K562 (cell line): ENCODE measurements around the gene MTRF1L. TPM values are rescaled to one million over a fixed set of nuclear protein-coding genes. Genes with fewer than 3 reads are reported as not detected.

Experiments used
- ATAC-seq: fragments of 200-7000 bp; cut with Tn5 transposase; 3 replicates; pipeline ENCODE4 v1.9.1; 2020; ENCODE audit warnings: moderate library complexity
- BruUV-seq: library from RNA; stranded (reverse); fragments of 400-500 nt; replicated peaks from 2 replicates; lab custom pipeline; 2021; lab: Mats Ljungman, UMichigan
- CTCF ChIA-PET: fragments of 300-600 bp; formaldehyde crosslinking; extraction: SDS; loops from one replicate; lab custom pipeline; 2021; ENCODE audit warnings: low intra/inter-chr PET ratio; lab: Yijun Ruan, JAX
- POLR2A ChIA-PET: fragments of 300-600, 350-650 bp; sonication (Branson Sonifier 250); formaldehyde crosslinking; extraction: SDS; loops from one replicate; lab custom pipeline; 2021; ENCODE audit warnings: antibody characterized with exemption, inconsistent platforms; lab: Yijun Ruan, JAX
- DNase-seq, 4 experiments: peaks; one replicate each; pipeline versions ENCODE4 v3.0.0 to v3.0.0-alpha.2; 2011 to 2018; ENCODE audit warnings: low spot score in 3 of 4, mixed read lengths in 3 of 4; ENCODE audit errors: extremely low read depth in 1 of 4
- FAIRE-seq: peaks from 2 replicates; lab custom pipeline; 2011; peaks lifted over from hg19 to GRCh38; lab: Jason Lieb, UNC
- H2AFZ ChIP-seq: 2 replicates; pipeline ENCODE4 v1.6.0; 2011; ENCODE audit warnings: low read depth, low read length, control low read depth, inconsistent platforms
- H3K27ac ChIP-seq: fragments of 200-600 bp; 3 replicates; pipeline ENCODE4 v1.8.0; 2011; ENCODE audit warnings: low read depth, mild to moderate bottlenecking, control low read depth, inconsistent platforms, low read length, moderate library complexity, mixed read lengths; ENCODE audit errors: extremely low read depth
- H3K27me3 ChIP-seq, 2 experiments: fragments of 300-600 bp in 1 of 2; 2 replicates in 1 of 2; 3 replicates in 1 of 2; pipeline versions ENCODE4 v1.6.0 to v1.8.0; 2011; ENCODE audit warnings: inconsistent platforms in 2 of 2, low read length in 2 of 2, mild to moderate bottlenecking in 1 of 2, mixed read lengths in 1 of 2, moderate library complexity in 1 of 2; ENCODE audit not compliant: control insufficient read depth in 2 of 2, insufficient read depth in 2 of 2
- H3K36me3 ChIP-seq: fragments of 300-600 bp; 3 replicates; pipeline ENCODE4 v1.8.0; 2011; ENCODE audit warnings: mild to moderate bottlenecking, low read length, inconsistent platforms; ENCODE audit not compliant: control insufficient read depth, insufficient read depth
- H3K4me1 ChIP-seq, 2 experiments: fragments of 200-600 bp in 1 of 2; replicated peaks in 1 of 2; 2 replicates in 1 of 2; 3 replicates in 1 of 2; pipeline versions ENCODE4 v1.5.1 to v1.8.0; 2011; ENCODE audit warnings: inconsistent platforms in 2 of 2, low read length in 2 of 2, mild to moderate bottlenecking in 1 of 2, mixed read lengths in 1 of 2, moderate library complexity in 1 of 2; ENCODE audit not compliant: control insufficient read depth in 2 of 2, insufficient read depth in 2 of 2
- H3K4me2 ChIP-seq: 2 replicates; pipeline ENCODE4 v1.6.1; 2011; ENCODE audit warnings: low read length, control low read depth, inconsistent platforms, mixed read lengths; ENCODE audit not compliant: insufficient read depth
- H3K4me3 ChIP-seq: fragments of 200-600 bp; sonication (generic), shearing (Covaris generic); 2 replicates; pipeline ENCODE4 v1.5.1; 2016; ENCODE audit warnings: control low read depth, inconsistent platforms
- H3K79me2 ChIP-seq: fragments of 200-600 bp; 3 replicates; pipeline ENCODE4 v1.8.0; 2011; ENCODE audit warnings: low read length, inconsistent platforms; ENCODE audit not compliant: control insufficient read depth, insufficient read depth
- H3K9ac ChIP-seq, 2 experiments: 2 replicates each; pipeline versions ENCODE4 v1.6.0 to v1.6.1; 2011; ENCODE audit warnings: low read depth in 2 of 2, low read length in 2 of 2, control low read depth in 1 of 2, inconsistent platforms in 1 of 2, mild to moderate bottlenecking in 1 of 2, mixed read lengths in 1 of 2; ENCODE audit not compliant: insufficient read depth in 1 of 2
- H3K9me1 ChIP-seq: one replicate; pipeline ENCODE4 v1.6.0; 2011; ENCODE audit warnings: inconsistent platforms, mild to moderate bottlenecking, low read length, moderate library complexity; ENCODE audit not compliant: control insufficient read depth, insufficient read depth
- H3K9me3 ChIP-seq: replicated peaks from 2 replicates; pipeline ENCODE4 v1.5.1; 2011; ENCODE audit warnings: low read depth, low read length, inconsistent platforms; ENCODE audit not compliant: control insufficient read depth, insufficient read depth
- H4K20me1 ChIP-seq: replicated peaks from 2 replicates; pipeline ENCODE4 v1.6.1; 2011; ENCODE audit warnings: low read length, inconsistent platforms, mixed read lengths; ENCODE audit not compliant: control insufficient read depth, insufficient read depth
- CEBPB ChIP-seq: fragments of 450-650 bp; IDR thresholded peaks from 2 replicates; pipeline ENCODE4 v1.6.1; 2016; ENCODE audit warnings: missing genetic modification characterization, missing compliant biosample characterization
- JUND ChIP-seq, 2 experiments: IDR thresholded peaks; 2 replicates in 1 of 2; 3 replicates in 1 of 2; pipeline ENCODE4 v1.6.1; 2011; ENCODE audit warnings: borderline replicate concordance in 2 of 2, low read depth in 2 of 2, low read length in 2 of 2, improper control_type of control experiment in 1 of 2, missing biosample characterization in 1 of 2, missing genetic modification characterization in 1 of 2, missing genetic modification reagents in 1 of 2
- SLC30A9 ChIP-seq: fragments of 250-450 bp; sonication (Bioruptor Pico); IDR thresholded peaks from 2 replicates; pipeline ENCODE4 v1.8.0; 2022; ENCODE audit warnings: mild to moderate bottlenecking, moderate library complexity
- WGBS: fragments of 100-300 bp; shearing (Covaris generic); methylation state at CpG from one replicate; pipeline ENCODE4 v1.1.6; 2016; ENCODE audit warnings: low coverage, mixed read lengths; ENCODE audit not compliant: insufficient coverage; ENCODE audit errors: missing lambda C conversion rate; 5-methylcytosine and 5-hydroxymethylcytosine counted together
- in situ Hi-C: fragments of 300-500 bp; cut with MboI; formaldehyde crosslinking; loops from 4 replicates; pipeline ENCODE4 v1.15.0; 2018; ENCODE audit warnings: inconsistent platforms, mixed read lengths
- intact Hi-C: fragments of 100-400 bp; cut with micrococcal nuclease; formaldehyde crosslinking; loops from 2 replicates; pipeline ENCODE4 v1.14.2; 2022
- polyA plus RNA-seq, 8 experiments: library from polyadenylated mRNA; depleted of rRNA in 4 of 8; stranded (reverse) in 5 of 8; unstranded in 3 of 8; fragments of >200 nt; fragmentation: Nextera tagmentation in 2 of 8; fragmentation: Illumina TruSeq in 1 of 8; extraction: Ambion mirVana in 2 of 8; extraction: Trizol in 1 of 8; gene quantifications; 2 replicates each; pipeline versions ENCODE4 v1.2.1 to v1.2.3, GENCODE V29; 2011 to 2014; ENCODE audit warnings: inconsistent platforms in 1 of 8, missing spikeins in 1 of 8
- total RNA-seq, 7 experiments: library from RNA; depleted of rRNA in 6 of 7; stranded (reverse); fragments of >200 nt in 6 of 7; fragmentation: Illumina TruSeq in 2 of 7; extraction: Trizol in 2 of 7; gene quantifications; 2 replicates each; pipeline versions ENCODE4 v1.2.1 to v1.2.3, GENCODE V29; 2011 to 2021; ENCODE audit warnings: low replicate concordance in 1 of 7
- TF ChIP-seq, protein P1 (sequence below): fragments of 250-450 bp; sonication (Bioruptor Pico); IDR thresholded peaks from 2 replicates; pipeline ENCODE4 v1.5.1; 2021; ENCODE audit warnings: mild to moderate bottlenecking
- TF ChIP-seq, protein P2 (sequence below): IDR thresholded peaks from 2 replicates; pipeline ENCODE4 v1.6.1; 2012; ENCODE audit warnings: low read depth, low read length, improper control_type of control experiment, borderline replicate concordance

The MTRF1L gene
- total and polyA plus RNA-seq, 9 of the 15 experiments (the other 6 are each of a cell fraction or from before 2014, with no cell fraction given): 10.7 to 34.0 (median 30.2) TPM

DNA sequence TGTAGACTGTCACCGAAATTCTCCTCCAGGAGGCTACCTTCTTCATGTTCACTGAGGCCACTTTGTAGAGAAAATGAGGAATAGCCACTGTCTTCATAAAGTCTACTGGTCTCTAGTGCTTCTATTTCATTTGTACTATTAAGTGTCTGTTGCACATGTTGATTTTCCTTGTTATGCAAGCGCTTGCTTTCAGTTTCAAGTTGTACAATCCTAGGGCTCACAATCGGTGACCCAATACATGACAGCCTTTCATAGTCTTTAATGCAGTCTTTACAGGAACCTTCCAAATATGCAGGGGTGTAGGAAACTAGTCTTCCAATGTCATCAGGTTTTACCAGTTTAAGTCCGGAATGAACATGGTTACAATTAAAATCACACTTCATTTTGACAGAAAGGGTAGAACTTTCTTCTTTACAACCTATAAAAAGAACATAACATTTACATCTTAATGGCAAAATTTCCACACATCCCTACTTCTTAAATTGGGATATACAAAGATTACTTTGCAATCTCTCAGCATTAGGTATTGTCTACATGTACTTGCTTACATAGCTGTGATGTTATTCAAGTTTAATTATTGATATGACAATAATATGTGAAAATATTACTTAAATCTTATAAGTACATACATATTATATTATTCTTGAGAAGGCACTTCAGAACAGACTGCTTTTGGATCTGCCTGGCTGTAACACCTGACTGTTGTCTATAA, 27.1 kb downstream of the MTRF1L start (continued):
- TF ChIP-seq, protein P1, sequence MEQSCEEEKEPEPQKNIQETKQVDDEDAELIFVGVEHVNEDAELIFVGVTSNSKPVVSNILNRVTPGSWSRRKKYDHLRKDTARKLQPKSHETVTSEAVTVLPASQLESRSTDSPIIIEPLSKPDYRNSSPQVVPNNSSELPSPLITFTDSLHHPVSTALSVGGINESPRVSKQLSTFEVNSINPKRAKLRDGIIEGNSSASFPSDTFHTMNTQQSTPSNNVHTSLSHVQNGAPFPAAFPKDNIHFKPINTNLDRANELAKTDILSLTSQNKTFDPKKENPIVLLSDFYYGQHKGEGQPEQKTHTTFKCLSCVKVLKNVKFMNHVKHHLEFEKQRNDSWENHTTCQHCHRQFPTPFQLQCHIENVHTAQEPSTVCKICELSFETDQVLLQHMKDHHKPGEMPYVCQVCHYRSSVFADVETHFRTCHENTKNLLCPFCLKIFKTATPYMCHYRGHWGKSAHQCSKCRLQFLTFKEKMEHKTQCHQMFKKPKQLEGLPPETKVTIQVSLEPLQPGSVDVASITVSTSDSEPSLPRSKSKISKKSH (CRISPR knock-in tag): no peak
- TF ChIP-seq, protein P2, sequence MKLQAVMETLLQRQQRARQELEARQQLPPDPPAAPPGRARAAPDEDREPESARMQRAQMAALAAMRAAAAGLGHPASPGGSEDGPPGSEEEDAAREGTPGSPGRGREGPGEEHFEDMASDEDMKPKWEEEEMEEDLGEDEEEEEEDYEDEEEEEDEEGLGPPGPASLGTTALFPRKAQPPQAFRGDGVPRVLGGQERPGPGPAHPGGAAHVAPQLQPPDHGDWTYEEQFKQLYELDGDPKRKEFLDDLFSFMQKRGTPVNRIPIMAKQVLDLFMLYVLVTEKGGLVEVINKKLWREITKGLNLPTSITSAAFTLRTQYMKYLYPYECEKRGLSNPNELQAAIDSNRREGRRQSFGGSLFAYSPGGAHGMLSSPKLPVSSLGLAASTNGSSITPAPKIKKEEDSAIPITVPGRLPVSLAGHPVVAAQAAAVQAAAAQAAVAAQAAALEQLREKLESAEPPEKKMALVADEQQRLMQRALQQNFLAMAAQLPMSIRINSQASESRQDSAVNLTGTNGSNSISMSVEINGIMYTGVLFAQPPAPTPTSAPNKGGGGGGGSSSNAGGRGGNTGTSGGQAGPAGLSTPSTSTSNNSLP: no peak
- TF ChIP-seq JUND (IDR thresholded peaks at IDR 0.05; ENCODE audit: borderline replicate concordance, low read depth, low read length) (no peak), JUND (tag; IDR thresholded peaks at IDR 0.05; ENCODE audit: borderline replicate concordance, low read depth, low read length) (no peak)

DNA sequence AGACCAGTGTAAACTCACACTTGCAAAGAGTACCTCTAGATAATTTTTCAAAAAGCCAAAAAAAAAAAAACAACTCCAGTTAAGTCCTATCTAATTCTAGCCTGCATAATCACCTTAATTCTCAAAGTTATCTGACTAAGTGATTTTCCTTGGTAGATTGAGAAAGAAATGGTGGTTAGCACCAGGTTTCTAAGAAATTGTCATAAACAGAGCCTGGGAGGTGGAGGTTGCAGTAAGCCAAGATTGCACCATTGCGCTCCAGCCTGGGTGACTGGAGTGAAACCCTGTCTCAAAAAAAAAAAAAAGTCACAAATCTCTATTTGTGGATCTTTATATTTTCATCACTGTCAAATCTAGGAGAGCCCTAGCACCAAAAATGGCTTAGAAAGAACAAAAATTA, 28.6 kb downstream of the MTRF1L start:
- no TSS peak for BruUV-seq
- H3K4me2 ChIP-seq: no peak overlapping the region
- FAIRE-seq (no peak), ATAC-seq (no peak), DNase-seq (no peak)
- ChIA-PET CTCF (no interaction called here), POLR2A (no interaction called here)
- intact Hi-C loops (no loop called here), in situ Hi-C loops (no loop called here)
- H3K9me3 ChIP-seq: no peaks in the 10 kb centered on the region
- no peak overlapping the region for H3K9ac ChIP-seq
- H3K4me3 ChIP-seq: no peak overlapping the region
- peaks cover 4% of the 10 kb centered on the region for H3K9me1 ChIP-seq
- H3K79me2 ChIP-seq: peaks cover 66% of the 10 kb centered on the region
- no peaks in the 10 kb centered on the region for H3K27me3 ChIP-seq
- H4K20me1 ChIP-seq: peaks cover 39% of the 10 kb centered on the region
- 91% methylated on average over 1 of the region's 1 CpG for WGBS
- no peak overlapping the region for H2AFZ ChIP-seq
- peaks cover 3 to 23% of the 10 kb centered on the region in 2 experiments; a peak in 4 of 5 replicates for H3K4me1 ChIP-seq
- peaks cover 89% of the 10 kb centered on the region for H3K36me3 ChIP-seq
- TF ChIP-seq CEBPB (tag): 0 out of 2 replicates have a peak, but pooled peaks have one; percentile 9
- no peak for TF ChIP-seq SLC30A9
- H3K27ac ChIP-seq: no peak overlapping the region
